NCI-H1930 (cell line): ENCODE measurements around the gene ATF7.
"Not testable (repeated sequence)": the region's sequence is repeated elsewhere in the genome, so short reads cannot be mapped to it uniquely, and the experiment has no call there.

Experiments
- DNase-seq, 2 experiments: peaks; one replicate each; lab custom pipeline; 2025; lab: John Stamatoyannopoulos, UW

ATF7 gene

DNA sequence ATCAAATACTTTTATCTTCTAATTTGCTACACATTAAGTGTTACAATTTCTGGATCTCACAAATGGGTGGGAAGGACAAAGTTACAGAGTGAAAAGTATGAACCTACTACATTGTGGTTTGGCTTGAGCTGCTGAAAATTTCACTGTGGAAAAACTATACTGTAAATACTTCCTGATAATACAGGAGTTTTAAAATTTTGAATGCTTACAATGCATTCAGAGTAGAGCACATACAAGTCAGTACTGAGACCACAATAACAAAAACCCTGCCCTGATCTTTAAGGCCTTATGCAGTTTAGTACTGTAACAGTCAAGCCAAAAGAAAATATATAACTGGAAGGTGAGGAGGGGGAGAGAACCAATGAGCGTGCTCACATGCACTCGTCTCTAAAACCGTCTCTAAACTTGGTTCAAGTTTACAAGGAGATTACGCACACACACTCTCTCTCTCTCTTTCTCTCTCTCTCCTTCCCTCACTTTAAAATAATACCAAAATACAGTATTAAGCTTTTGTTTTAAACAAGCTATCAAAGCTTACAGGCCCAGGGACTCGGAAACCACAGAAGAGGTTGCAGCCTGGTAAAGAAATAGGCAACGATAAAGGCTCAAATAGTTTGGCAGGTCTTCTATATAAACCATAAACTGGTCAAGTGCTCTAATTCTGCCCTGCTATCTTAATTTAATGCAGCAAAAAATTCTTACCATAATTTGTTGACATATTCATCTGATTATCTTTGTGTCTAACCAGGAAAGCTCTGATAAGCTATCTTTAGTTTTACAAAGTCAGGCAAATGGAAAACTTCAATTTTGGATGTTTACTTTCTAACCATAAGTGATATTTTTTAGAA is 58.0 kb downstream of the ATF7 start:
- DNase-seq, result no peak

DNA sequence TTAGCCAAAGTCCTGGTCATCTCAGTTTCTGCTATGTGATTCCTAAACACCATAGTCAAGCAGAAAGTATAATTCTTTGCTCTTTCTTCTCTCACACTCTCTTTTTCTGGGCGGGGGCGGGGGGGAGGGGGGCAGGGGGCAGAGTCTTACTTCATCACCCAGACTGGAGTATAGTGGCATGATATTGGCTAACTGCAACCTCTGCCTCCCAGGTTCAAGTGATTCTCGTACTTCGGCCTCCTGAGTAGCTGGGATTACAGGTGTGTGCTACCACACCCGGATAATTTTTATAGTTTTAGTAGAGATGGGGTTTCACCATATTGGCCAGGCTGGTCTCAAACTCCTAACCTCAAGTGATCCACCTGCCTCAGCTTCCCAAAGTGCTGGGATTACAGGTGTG is 60.8 kb downstream of the ATF7 start:
- DNase-seq, result not testable (repeated sequence)

DNA sequence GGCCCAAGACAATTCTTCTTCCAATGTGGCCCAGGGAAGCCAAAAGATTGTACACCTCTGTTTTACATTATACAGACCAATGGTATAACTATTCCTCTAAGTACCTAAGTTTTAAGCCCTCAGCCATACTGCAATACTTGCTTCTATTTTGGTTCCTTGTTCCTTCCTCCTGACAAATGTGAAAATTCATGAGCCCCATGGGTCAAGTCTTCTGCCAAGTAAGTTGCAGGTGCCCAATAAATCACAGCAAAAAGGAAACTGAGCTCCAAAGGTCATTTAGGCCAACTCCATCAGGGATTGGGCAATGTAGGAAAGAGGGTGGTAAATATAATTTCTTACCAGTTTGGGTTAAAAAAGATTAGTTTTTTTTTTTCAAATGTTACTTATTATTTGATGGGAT is 61.2 kb downstream of the ATF7 start:
- DNase-seq, result no peak

GRCh38 chr12:53564278-53564677 is 61.9 kb downstream of the ATF7 start:
- no peak for DNase-seq

DNA sequence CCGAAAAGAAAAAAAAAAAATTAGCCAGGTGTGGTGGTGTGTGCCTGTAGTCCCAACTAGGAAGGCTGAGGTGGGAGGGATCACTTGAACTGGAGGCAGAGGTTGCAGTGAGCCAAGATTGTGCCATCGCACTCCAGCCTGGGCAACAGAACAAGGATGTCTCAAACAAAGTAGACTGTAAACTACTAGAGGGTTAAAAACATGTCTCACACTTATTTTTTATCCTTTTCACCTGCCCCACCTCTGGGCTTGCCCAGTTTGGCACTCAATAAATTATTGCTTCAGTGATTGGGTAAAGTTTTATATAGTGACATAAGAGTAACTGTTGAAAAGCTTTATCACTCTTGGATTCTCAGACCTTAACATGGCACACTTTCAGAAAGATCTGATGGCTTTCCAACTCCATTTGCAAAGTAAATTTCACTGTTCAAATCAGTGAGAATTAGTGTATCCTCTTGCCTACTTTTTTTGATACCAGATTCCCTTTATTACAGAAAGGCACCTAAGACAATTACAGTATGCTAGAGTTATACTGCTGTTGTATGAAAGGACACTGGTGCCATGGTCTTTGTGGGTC is 62.6 kb downstream of the ATF7 start:
- no peak for DNase-seq

- DNase-seq, result no peak
These were observed 64.6 kb downstream of the ATF7 start for GRCh38 chr12:53561590-53561953.

DNA sequence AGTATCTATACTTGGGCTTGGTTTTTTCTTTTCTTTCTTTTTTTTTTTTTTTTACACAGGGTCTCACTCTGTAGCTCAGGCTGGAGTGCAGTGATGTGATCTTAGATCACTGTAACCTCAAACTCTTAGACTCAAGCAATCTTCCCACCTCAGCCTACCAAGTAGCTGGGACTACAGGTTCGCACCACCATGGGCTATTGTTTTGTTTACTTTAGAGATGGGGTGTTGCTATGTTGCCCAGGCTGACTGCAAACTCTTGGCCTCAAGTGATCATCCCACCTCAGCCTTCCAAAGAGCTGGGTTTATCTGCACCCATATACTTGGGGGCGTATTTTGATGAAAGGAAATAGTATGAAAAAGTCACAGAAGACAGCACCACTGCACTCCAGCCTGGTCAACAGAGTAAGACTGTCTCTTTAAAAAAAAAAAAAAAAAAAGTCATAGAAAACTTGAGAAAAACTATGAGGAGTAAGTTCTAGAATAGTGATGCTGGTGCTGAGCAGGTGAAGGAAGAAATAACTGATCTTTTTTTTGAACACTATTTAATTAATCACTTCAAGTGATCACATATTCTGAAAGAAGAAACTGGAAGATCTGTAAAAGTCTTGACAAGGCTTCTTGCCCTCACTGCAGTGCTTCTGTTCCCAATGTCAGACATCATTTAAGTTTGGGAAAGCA is 65.1 kb downstream of the ATF7 start:
- DNase-seq, result no peak

- DNase-seq, result no peak
These were observed 65.8 kb downstream of the ATF7 start for GRCh38 chr12:53560351-53560750.

- DNase-seq, result no peak
These were observed 67.6 kb downstream of the ATF7 start for GRCh38 chr12:53558631-53559030.

GRCh38 chr12:53552361-53553327 is 73.5 kb downstream of the ATF7 start:
- DNase-seq, result no peak

DNA sequence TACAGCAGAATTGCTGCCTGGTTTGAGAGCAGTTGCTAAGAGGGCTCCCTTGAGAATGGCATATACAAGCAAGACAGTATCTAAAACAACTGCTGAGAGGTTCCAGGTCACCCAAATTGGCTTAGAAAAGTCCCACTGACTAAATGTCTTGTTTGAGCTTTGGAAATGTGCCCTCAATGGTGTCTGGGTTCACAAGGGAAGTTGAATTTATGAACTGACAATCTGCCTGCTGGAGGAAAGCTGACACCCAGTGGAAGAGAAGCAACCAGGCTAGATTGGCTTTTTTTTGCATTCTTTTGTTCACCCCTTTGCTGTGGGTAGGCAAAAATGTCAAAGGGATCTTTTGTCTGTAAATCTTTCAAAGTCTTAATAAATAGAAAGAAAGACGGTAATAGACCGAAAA is 74.3 kb downstream of the ATF7 start:
- no peak for DNase-seq

DNA sequence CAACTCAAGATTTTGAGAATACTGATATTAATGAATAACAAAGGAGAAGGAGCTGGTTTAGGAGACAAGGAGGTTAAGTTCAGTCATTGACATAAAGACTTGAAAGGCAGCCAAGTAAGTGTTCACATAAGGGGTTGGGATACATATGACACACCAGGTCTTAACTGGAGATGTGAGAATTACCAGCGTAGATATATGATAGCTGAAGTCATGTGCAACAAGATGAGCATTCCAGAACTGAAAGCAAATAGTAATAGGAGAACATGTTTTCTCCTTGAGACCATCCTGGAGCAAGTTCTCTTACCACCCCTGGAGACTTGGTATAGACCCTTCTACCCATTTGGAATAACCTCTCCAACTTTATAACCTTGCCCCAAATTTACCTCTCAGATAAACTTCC is 75.6 kb downstream of the ATF7 start:
- no peak for DNase-seq

- not testable (repeated sequence) for DNase-seq
These were observed 76.1 kb downstream of the ATF7 start for GRCh38 chr12:53550131-53550530.

GRCh38 chr12:53548354-53548753 is 77.8 kb downstream of the ATF7 start:
- not testable (repeated sequence) for DNase-seq

- DNase-seq, result peak; percentile 53
These were observed 82.6 kb downstream of the ATF7 start for GRCh38 chr12:53543539-53543938.

GRCh38 chr12:53539526-53539925 is 86.7 kb downstream of the ATF7 start:
- no peak for DNase-seq

GRCh38 chr12:53538209-53538689 is 87.9 kb downstream of the ATF7 start:
- DNase-seq, result peak; percentile 25 to 68

- DNase-seq, result no peak
These were observed 89.2 kb downstream of the ATF7 start for GRCh38 chr12:53536962-53537361.

GRCh38 chr12:53533471-53533870 is 92.7 kb downstream of the ATF7 start:
- no peak for DNase-seq

GRCh38 chr12:53532524-53533445 is 93.4 kb downstream of the ATF7 start:
- DNase-seq, result no peak

DNA sequence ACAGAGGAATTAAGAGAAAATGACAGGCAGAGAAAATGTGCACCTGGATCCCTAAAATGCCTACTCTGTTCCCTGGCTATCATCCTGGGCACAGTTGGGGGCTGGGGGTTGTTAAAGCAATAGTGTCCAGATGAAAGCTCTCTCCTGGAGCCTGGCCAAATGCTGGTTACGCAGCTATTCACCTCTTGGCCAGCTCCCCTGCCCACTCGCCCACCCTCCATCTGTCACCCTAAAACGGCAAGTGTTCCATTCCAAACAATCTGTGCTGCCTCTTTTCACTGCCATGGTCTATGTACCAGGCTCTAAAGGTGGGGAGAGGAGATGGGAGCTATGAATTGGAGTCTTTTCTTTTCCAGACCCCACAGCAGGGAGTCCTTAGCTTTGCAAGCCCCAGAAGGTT is 94.2 kb downstream of the ATF7 start:
- no peak for DNase-seq
